Large intestine (tissue), 3 donors: ENCODE data around the gene NR4A1. TPM values are rescaled to one million over a fixed set of nuclear protein-coding genes. Genes with fewer than 3 reads are reported as not detected.
A peak's percentile ranks its signal among the peaks of the same experiment; 100 is the strongest.

Source experiments
- DNase-seq, 2 donors: peaks; one replicate each; pipeline versions ENCODE4 v3.0.0 to v3.0.0-alpha.2; 2013
- H3K27ac ChIP-seq: one replicate; pipeline ENCODE4 v1.5.1; 2013; ENCODE audit warnings: low read length
- H3K27me3 ChIP-seq: 2 replicates; pipeline ENCODE4 v1.6.1; 2013; ENCODE audit warnings: low read length; ENCODE audit not compliant: control insufficient read depth, insufficient read depth
- H3K36me3 ChIP-seq: 2 replicates; pipeline ENCODE4 v1.6.1; 2013; ENCODE audit warnings: low read length; ENCODE audit not compliant: control insufficient read depth, insufficient read depth
- H3K4me1 ChIP-seq: one replicate; pipeline ENCODE4 v1.6.1; 2013; ENCODE audit warnings: low read length; ENCODE audit not compliant: control insufficient read depth, insufficient read depth
- H3K4me3 ChIP-seq: one replicate; pipeline ENCODE4 v1.5.1; 2013; ENCODE audit warnings: low read length
- H3K9me3 ChIP-seq: one replicate; pipeline ENCODE4 v1.6.1; 2013; ENCODE audit warnings: mild to moderate bottlenecking, low read depth, low read length, moderate library complexity; ENCODE audit not compliant: control insufficient read depth
- WGBS: methylation state at CpG from one replicate; pipeline ENCODE4 v1.1.5; 2013; ENCODE audit warnings: low lambda C conversion rate; ENCODE audit not compliant: insufficient coverage; 5-methylcytosine and 5-hydroxymethylcytosine counted together
- polyA plus RNA-seq: library from polyadenylated mRNA; unstranded; fragments of 120-200 nt; gene quantifications from one replicate; pipeline ENCODE4 v1.2.1, GENCODE V29; 2013

NR4A1 gene
- polyA plus RNA-seq, 1 donor = 139 TPM

DNA sequence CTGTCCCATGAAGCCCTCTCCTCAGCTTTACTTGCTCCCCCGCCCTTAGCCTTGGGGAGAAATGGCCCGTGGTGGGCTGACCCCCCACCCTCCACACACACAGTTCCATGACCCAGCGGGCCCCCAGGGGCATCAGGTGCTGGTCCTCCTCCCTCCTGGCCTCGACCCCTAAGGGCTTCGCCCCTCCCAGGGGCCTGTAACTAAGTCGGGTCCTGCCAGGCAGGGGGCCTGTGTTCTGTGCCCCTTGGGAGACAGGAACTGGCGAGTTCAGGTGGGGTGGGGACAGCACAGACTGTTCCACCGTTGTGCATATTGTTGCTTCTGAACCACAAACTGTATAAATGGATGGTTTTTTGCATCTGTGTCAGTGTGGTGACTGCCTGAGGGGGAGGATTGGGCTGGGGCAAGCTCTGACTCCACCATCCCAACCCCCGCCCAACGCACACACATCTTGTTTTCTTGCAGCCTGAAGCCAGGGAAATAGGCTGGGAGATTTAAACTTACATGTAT lies 35.7 kb upstream of the NR4A1 start:
- DNase-seq = no peak
- H3K9me3 ChIP-seq = peaks cover 5% of the 10 kb centered on the region
- H3K36me3 ChIP-seq = peaks cover 13% of the 10 kb centered on the region
- no CpG with 5 or more reads among the region's 10 CpGs for WGBS
- peaks cover 9% of the 10 kb centered on the region for H3K4me1 ChIP-seq
- H3K4me3 ChIP-seq = no peak overlapping the region
- peaks cover 22% of the 10 kb centered on the region for H3K27me3 ChIP-seq
- H3K27ac ChIP-seq = no peak overlapping the region

DNA sequence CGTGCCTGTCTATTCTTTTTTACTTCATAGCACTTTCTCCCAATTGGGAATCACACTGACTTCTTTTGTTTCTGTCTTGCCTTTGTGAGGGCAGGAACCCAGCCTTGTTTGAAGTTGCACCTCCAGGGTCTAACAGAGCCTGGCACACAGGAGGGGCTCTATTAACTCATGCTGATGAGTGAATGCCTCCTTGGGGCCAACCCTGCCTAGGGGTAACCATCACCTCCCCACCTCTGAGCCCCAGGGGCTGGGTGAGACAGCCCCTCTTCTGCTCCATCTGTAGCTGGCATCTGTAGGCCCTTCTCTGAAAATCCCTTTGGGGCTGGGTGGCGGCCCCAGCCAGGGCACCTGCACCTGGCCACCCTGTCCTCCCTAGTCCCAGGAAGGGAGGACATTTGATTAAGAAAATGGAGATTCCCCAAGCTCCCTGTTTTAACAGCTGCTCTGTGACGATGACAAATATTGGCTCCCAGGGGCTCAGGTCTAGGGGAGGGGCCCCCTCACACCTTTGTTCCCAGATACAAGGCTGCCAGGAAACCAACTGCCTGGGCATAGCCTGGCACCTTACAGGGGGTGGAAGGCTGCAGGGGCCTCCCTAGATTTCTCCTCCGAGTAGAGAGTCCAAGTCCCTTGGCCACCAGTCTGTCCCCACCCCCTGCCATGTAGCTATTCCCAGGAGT lies 32.7 kb upstream of the NR4A1 start:
- H3K27ac ChIP-seq = no peak overlapping the region
- peaks cover 37% of the 10 kb centered on the region for H3K27me3 ChIP-seq
- DNase-seq = no peak
- H3K4me1 ChIP-seq = peaks cover 7% of the 10 kb centered on the region
- H3K4me3 ChIP-seq = no peak overlapping the region
- no CpG with 5 or more reads among the region's 4 CpGs for WGBS
- no peaks in the 10 kb centered on the region for H3K9me3 ChIP-seq
- H3K36me3 ChIP-seq = peaks cover 5% of the 10 kb centered on the region

DNA sequence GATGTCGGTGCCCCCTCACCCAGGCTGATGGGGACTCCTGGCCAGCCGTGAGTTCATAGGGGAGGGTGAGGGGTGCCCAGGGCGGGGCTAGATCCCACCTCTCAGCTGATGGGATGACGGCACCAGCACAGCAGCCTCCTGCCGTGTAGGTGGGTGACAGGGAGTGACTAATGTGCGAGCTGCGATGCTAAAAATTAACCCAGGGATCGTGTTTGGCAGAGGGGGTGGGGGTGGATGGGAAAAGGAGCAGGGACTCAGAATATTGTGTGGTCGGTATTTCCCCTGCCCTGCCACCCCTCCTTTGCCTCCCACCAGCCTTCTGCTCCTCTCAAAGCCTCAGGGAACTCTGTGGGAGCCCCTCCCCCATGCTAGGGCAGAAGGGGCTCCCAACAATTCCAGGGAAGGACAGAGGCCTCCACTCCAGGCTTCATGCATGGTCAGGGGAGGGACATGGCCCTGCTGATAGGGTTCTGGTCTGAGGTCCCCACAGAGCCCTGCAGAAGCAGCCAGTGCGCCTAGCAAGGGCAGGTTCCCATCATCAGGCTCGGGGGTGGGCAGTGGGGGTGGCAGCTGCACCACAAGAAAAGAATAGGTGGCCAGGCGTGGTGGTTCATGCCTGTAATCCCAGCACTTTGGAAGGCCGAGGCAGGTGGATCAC lies 32.0 kb upstream of the NR4A1 start:
- Histone ChIP-seq H3K4me3 (no peak overlapping the region), H3K27me3 (peaks cover 33% of the 10 kb centered on the region), H3K4me1 (peaks cover 12% of the 10 kb centered on the region), H3K9me3 (no peaks in the 10 kb centered on the region), H3K27ac (no peak overlapping the region), H3K36me3 (no peaks in the 10 kb centered on the region)
- DNase-seq = no peak
- no CpG with 5 or more reads among the region's 13 CpGs for WGBS

DNA sequence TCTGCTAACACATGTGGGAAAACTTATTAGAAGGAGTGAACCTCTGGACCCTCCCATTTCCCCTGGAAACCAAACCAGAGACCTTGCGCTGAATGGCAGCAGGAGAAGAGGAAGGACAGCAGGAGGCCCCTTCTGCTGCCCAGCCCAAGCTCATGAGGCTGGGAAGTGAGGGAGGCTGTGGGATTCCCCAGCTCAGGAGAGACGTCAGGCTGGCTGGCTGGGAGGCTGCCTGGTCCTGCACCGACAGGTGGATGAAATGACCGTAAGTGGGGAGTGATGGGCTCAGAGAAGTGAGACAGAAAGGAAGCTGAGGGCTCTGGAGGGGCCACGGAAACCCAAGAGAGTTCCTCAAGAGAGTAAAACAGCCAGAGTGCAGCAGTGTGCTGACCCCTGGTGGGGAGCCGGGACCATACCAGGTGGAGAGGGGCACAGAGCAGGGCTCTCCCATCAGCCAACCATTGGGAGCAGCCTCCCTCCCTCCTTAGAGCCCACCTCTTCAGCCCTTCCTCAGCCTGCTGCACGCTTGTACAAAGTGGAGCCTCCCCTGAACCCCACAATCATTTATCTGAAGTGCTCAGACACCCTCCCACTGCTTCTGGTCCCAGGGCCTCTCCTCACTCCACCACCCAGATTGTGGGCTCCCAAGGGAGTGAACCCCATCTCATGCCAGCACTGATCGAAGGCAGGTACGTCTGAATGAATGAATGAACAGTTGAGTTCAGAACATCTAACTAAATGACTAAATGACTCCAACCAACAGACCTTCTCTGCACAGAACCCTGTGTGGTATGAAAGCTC lies 30.5 kb upstream of the NR4A1 start:
- Histone ChIP-seq H3K4me3 (no peak overlapping the region), H3K27ac (no peak overlapping the region), H3K9me3 (no peaks in the 10 kb centered on the region), H3K27me3 (peaks cover 22% of the 10 kb centered on the region), H3K4me1 (peaks cover 14% of the 10 kb centered on the region), H3K36me3 (no peaks in the 10 kb centered on the region)
- WGBS = 0% methylated on average over 2 of the region's 9 CpGs
- peak in 1 of 2 donors; percentile 40 for DNase-seq

DNA sequence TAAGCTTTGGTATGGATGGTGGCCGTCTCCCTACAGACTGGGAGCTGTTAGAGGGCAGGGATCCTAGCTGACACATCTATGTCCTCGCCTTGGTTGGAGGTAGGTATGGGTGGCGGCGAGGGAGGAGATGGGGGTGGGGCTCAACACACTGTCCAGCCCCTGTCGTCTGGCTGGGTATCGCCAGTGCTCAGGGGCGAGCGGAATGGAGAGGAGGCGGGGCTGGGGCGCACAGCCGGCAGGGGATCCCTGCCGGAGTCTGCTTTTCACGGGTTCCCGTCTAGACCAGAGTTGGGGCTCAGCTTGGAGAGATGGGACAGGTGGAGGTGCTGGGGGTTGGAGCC lies 28.4 kb upstream of the NR4A1 start:
- peak overlapping the region; percentile 54 for H3K4me3 ChIP-seq
- peaks cover 18% of the 10 kb centered on the region for H3K27me3 ChIP-seq
- DNase-seq = peak in 1 of 2 donors; percentile 62
- WGBS = no CpG with 5 or more reads among the region's 14 CpGs
- H3K36me3 ChIP-seq = no peaks in the 10 kb centered on the region
- peaks cover 17% of the 10 kb centered on the region for H3K4me1 ChIP-seq
- no peak overlapping the region for H3K27ac ChIP-seq
- H3K9me3 ChIP-seq = no peaks in the 10 kb centered on the region

DNA sequence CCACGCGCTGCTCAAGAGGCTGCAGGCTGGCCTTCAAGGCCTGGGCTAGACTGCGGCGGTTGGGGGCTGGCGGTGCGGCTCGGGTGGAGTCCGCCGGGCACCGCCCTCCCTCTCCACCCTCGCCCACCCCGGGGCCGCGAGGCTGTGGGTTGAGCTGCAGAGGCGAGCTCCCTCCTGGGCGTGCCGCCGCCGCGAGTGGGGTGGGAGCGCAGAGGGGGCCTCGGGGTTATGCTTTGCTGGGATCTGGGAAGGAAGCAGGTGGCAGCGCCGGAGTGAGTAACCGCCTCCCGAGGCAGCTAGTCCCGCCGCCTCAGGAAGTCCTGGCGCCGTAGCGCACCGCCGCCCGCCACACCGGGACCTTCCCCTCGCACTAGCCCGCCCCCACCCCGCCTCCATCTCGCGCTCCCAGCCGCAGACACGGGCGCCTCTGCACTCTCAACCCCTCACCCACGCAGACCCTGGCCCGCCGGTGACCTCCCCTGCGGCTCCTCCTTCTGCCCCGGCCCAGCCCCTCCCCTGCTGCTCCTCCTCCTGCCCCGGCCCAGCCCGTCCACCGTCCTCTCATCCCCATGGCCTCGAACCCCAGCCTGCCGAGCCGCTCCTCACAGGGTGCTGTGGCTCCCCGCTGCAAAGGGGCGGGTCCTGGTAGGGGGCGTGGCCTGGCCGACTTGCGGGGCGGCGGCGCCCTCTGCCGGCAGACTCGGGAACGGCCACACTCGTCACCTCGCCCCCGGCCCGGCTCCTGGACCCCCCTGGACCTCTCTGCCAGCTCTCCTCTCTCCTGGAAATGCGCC lies 27.9 kb upstream of the NR4A1 start:
- DNase-seq = peak; percentile 71 to 79

DNA sequence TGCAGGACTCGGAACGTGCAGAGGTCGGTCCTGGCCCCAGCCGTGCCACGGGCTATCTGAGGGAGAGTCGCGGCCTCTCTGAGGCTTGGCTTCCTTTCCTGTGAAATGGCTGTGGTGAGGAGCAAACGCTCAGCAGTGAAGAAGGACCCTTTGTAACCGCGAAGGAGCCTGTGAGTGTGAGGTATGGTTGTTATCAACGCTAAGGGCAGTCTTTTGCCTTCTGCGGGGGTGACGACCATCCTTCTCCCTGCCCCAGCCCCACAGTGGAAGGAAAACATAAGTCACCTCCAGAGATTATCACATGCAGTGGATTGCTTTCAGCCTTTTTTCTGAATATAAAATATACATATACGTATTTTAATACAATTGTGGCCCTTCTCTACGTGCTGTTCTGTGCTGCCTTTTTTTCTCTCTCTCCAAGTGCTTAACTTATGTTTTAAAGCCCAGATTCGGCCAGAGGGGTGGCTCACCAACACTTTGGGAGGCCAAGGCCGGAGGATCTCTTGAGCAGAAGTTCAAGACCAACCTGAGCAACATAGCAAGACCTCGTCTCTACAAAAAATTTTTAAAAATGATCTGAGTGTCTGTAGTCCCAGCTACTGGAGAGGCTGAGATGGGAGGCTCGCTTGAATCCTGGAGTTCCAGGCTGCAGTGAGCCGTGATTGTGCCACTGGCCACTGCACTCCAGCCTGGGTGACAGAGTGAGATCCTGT lies 27.1 kb upstream of the NR4A1 start:
- Histone ChIP-seq H3K9me3 (no peaks in the 10 kb centered on the region), H3K27me3 (peaks cover 18% of the 10 kb centered on the region), H3K36me3 (no peaks in the 10 kb centered on the region), H3K4me1 (peaks cover 17% of the 10 kb centered on the region), H3K4me3 (peak overlapping the region; percentile 54), H3K27ac (peak overlapping the region; percentile 67)
- DNase-seq = no peak
- 70% methylated on average over 3 of the region's 20 CpGs for WGBS

More for the DNA sequence above, 27.9 kb upstream of the NR4A1 start:
- WGBS = no CpG with 5 or more reads among the region's 70 CpGs
- no peaks in the 10 kb centered on the region for H3K36me3 ChIP-seq
- H3K27me3 ChIP-seq = peaks cover 18% of the 10 kb centered on the region
- H3K4me1 ChIP-seq = peaks cover 17% of the 10 kb centered on the region
- H3K9me3 ChIP-seq = no peaks in the 10 kb centered on the region
- peak overlapping the region; percentile 67 for H3K27ac ChIP-seq
- peak overlapping the region; percentile 54 for H3K4me3 ChIP-seq

DNA sequence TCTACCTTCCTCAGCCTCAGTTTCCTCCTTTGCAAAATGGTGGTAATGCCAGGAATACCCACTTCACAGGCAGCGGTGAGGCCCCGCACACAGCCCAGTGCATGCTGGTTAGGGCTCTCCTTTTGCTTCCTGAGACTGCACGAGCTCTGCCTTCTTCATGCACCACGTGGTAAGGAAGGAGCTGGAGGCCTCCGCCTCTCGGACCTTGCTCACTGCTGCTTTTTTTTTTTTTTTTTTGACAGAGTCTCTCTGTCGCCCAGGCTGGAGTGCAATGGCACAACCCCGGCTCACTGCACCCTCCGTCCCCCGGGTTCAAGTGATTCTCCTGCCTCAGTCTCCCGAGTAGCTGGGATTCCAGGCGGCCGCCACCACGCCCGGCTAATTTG lies 26.4 kb upstream of the NR4A1 start:
- Histone ChIP-seq H3K9me3 (no peaks in the 10 kb centered on the region), H3K4me3 (peak overlapping the region; percentile 54), H3K27me3 (peaks cover 20% of the 10 kb centered on the region), H3K4me1 (peaks cover 17% of the 10 kb centered on the region), H3K27ac (peak overlapping the region; percentile 80), H3K36me3 (no peaks in the 10 kb centered on the region)
- WGBS = no CpG with 5 or more reads among the region's 15 CpGs
- peak; percentile 93 for DNase-seq

DNA sequence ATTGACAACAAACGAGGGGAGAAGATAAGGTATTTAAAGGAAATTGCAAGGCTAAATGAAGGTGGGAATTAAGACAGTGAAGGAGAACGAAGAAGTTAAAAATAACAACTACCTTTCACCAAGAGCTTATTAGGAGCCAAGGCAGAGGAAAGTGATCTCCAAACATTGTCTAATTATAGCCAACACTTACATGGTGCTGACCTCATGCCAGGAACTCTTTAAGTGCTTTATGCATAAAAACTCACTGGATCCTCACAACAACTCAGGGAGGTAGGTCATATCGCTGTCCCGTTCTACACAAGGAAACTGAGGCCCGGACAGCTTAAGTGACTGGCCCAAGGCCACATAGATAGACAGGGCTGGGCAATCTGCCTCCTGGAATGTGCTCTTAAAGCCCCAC lies 25.0 kb upstream of the NR4A1 start:
- Histone ChIP-seq H3K27ac (peak overlapping the region; percentile 80), H3K36me3 (no peaks in the 10 kb centered on the region), H3K27me3 (peaks cover 16% of the 10 kb centered on the region), H3K4me3 (no peak overlapping the region), H3K9me3 (no peaks in the 10 kb centered on the region), H3K4me1 (peaks cover 17% of the 10 kb centered on the region)
- 33% methylated on average over 2 of the region's 5 CpGs for WGBS
- DNase-seq = no peak
